ACC112 (cell line): ENCODE results near the gene EIF4G3.
"Not testable (repeated sequence)": the region's sequence is repeated elsewhere in the genome, so short reads cannot be mapped to it uniquely, and the experiment has no call there.

ENCODE experiments used
- H2AFZ ChIP-seq: fragments of 200-600 bp; sonication (generic); one replicate; pipeline ENCODE4 v1.6.0; 2017; ENCODE audit warnings: antibody characterized with exemption, low read length; ENCODE audit not compliant: unreplicated experiment
- H3K27ac ChIP-seq: fragments of 200-600 bp; sonication (generic); 2 replicates; pipeline ENCODE4 v1.5.1; 2014; ENCODE audit warnings: low read depth, mild to moderate bottlenecking, antibody characterized with exemption, low read length, moderate library complexity
- H3K27me3 ChIP-seq: fragments of 200-600 bp; sonication (generic); 2 replicates; pipeline ENCODE4 v1.6.1; 2014; ENCODE audit warnings: mild to moderate bottlenecking, antibody characterized with exemption, low read length, moderate library complexity, mixed read lengths; ENCODE audit not compliant: insufficient read depth
- H3K36me3 ChIP-seq: fragments of 200-600 bp; sonication (generic); 2 replicates; pipeline ENCODE4 v1.6.1; 2016; ENCODE audit warnings: mild to moderate bottlenecking, antibody characterized with exemption, low read length, moderate library complexity, mixed read lengths; ENCODE audit not compliant: insufficient read depth
- H3K4me1 ChIP-seq: fragments of 200-600 bp; sonication (generic); one replicate; pipeline ENCODE4 v1.6.1; 2016; ENCODE audit warnings: low read length, mixed read lengths; ENCODE audit not compliant: insufficient read depth, unreplicated experiment, control insufficient read depth
- H3K4me3 ChIP-seq: fragments of 200-600 bp; sonication (generic); 2 replicates; pipeline ENCODE4 v1.5.1; 2014; ENCODE audit warnings: mild to moderate bottlenecking, low read depth, low read length
- H3K79me2 ChIP-seq: fragments of 200-600 bp; sonication (generic); one replicate; pipeline ENCODE4 v1.6.0; 2016; ENCODE audit warnings: low read length; ENCODE audit not compliant: control insufficient read depth, unreplicated experiment, insufficient read depth

The EIF4G3 gene

GRCh38 chr1:20867062-20867461 lies 309.6 kb downstream of the EIF4G3 start:
- Histone ChIP-seq H3K27ac (no peak overlapping the region), H3K79me2 (no peaks in the 10 kb centered on the region), H2AFZ (no peak overlapping the region), H3K4me3 (no peak overlapping the region), H3K4me1 (peaks cover 26% of the 10 kb centered on the region), H3K36me3 (peaks cover 18% of the 10 kb centered on the region), H3K27me3 (no peaks in the 10 kb centered on the region)

DNA sequence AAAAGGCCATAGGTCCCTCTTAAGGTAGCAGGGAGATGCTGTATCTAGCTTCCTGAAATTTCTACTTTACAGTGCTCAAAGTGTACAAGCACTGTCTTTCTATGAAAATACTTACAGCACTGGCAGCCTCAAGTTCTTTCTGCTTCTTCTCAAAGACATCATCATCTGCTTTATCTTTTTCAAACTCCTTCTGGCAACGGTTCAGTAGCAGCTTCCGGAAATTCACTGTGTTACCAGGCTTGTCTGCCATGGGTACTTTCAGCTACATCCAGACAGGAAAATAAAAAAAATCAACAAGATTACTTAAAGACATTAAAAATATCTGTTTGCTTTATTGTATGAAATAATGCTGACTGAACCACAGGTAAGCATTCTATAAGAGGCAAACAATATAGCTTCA lies 311.7 kb downstream of the EIF4G3 start:
- H3K27ac ChIP-seq, result no peak overlapping the region
- H3K27me3 ChIP-seq, result no peaks in the 10 kb centered on the region
- H3K36me3 ChIP-seq, result peaks cover 18% of the 10 kb centered on the region
- H3K79me2 ChIP-seq, result no peaks in the 10 kb centered on the region
- peaks cover 33% of the 10 kb centered on the region for H3K4me1 ChIP-seq
- no peak overlapping the region for H3K4me3 ChIP-seq
- H2AFZ ChIP-seq, result no peak overlapping the region

DNA sequence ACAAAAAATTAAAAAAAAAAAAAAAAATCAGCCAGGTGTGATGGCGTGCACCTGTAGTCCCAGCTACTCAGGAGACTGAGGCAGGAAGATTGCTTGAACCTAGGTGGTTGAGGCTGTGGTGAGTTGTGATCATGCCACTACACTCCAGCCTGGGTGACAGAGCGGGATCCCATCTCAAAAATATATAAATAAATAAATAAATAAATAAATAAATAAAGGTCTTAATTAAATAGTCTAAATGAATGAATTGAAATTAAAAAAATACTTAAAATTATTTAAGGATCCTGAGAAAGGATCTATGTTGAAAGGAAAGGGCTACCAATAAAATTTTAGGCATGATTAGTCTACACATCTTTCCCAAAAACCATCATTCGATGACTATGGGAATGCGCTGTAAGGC lies 322.2 kb downstream of the EIF4G3 start:
- no peaks in the 10 kb centered on the region for H3K79me2 ChIP-seq
- H2AFZ ChIP-seq, result no peak overlapping the region
- H3K4me1 ChIP-seq, result no peaks in the 10 kb centered on the region
- H3K27me3 ChIP-seq, result no peaks in the 10 kb centered on the region
- peaks cover 36% of the 10 kb centered on the region for H3K36me3 ChIP-seq
- H3K27ac ChIP-seq, result no peak overlapping the region
- no peak overlapping the region for H3K4me3 ChIP-seq

GRCh38 chr1:20851791-20852190 lies 324.9 kb downstream of the EIF4G3 start:
- not testable (repeated sequence) for H3K27me3 ChIP-seq, H3K4me3 ChIP-seq, H3K79me2 ChIP-seq, H2AFZ ChIP-seq, H3K27ac ChIP-seq
- Histone ChIP-seq H3K4me1 (peaks cover 18% of the 10 kb centered on the region), H3K36me3 (peaks cover 26% of the 10 kb centered on the region)

- Histone ChIP-seq H3K79me2 (no peaks in the 10 kb centered on the region), H3K4me3 (no peak overlapping the region), H3K27me3 (no peaks in the 10 kb centered on the region), H3K36me3 (peaks cover 26% of the 10 kb centered on the region), H3K27ac (no peak overlapping the region), H2AFZ (no peak overlapping the region), H3K4me1 (peaks cover 26% of the 10 kb centered on the region)
Observed at GRCh38 chr1:20850021-20850420, 326.7 kb downstream of the EIF4G3 start.

- no peaks in the 10 kb centered on the region for H3K27me3 ChIP-seq
- H3K4me1 ChIP-seq, result peaks cover 26% of the 10 kb centered on the region
- H3K79me2 ChIP-seq, result no peaks in the 10 kb centered on the region
- H3K27ac ChIP-seq, result no peak overlapping the region
- no peak overlapping the region for H2AFZ ChIP-seq
- H3K4me3 ChIP-seq, result no peak overlapping the region
- H3K36me3 ChIP-seq, result peaks cover 24% of the 10 kb centered on the region
Observed at GRCh38 chr1:20849100-20849499, 327.6 kb downstream of the EIF4G3 start.

GRCh38 chr1:20848162-20848561 lies 328.5 kb downstream of the EIF4G3 start:
- Histone ChIP-seq H3K36me3 (peaks cover 18% of the 10 kb centered on the region), H3K27ac (peak overlapping the region; percentile 63), H3K79me2 (no peaks in the 10 kb centered on the region), H3K27me3 (no peaks in the 10 kb centered on the region), H3K4me3 (no peak overlapping the region), H2AFZ (no peak overlapping the region), H3K4me1 (peaks cover 26% of the 10 kb centered on the region)

GRCh38 chr1:20847611-20848080 lies 329.1 kb downstream of the EIF4G3 start:
- H2AFZ ChIP-seq, result no peak overlapping the region
- H3K79me2 ChIP-seq, result no peaks in the 10 kb centered on the region
- peak overlapping the region; percentile 63 for H3K27ac ChIP-seq
- H3K27me3 ChIP-seq, result no peaks in the 10 kb centered on the region
- H3K36me3 ChIP-seq, result peaks cover 15% of the 10 kb centered on the region
- H3K4me3 ChIP-seq, result peak overlapping the region; percentile 43; the same call in 1 of the 2 replicates
- peaks cover 26% of the 10 kb centered on the region for H3K4me1 ChIP-seq

- peaks cover 12% of the 10 kb centered on the region; the same call in 1 of the 2 replicates for H3K36me3 ChIP-seq
- H3K4me1 ChIP-seq, result peaks cover 26% of the 10 kb centered on the region
- H2AFZ ChIP-seq, result no peak overlapping the region
- H3K27me3 ChIP-seq, result no peaks in the 10 kb centered on the region
- H3K27ac ChIP-seq, result peak overlapping the region; percentile 63
- peak overlapping the region; percentile 43; the same call in 1 of the 2 replicates for H3K4me3 ChIP-seq
- H3K79me2 ChIP-seq, result no peaks in the 10 kb centered on the region
Observed at GRCh38 chr1:20846461-20847374, 330.0 kb downstream of the EIF4G3 start.

- H3K27ac ChIP-seq, result no peak overlapping the region
- no peaks in the 10 kb centered on the region for H3K4me1 ChIP-seq
- H3K36me3 ChIP-seq, result peaks cover 28% of the 10 kb centered on the region
- H3K27me3 ChIP-seq, result no peaks in the 10 kb centered on the region
- H3K79me2 ChIP-seq, result no peaks in the 10 kb centered on the region
- no peak overlapping the region for H3K4me3 ChIP-seq
- no peak overlapping the region for H2AFZ ChIP-seq
Observed at GRCh38 chr1:20840731-20841130, 336.0 kb downstream of the EIF4G3 start.
